HL-60 (cell line): Measurements from ENCODE around the gene UBXN4.

ENCODE experiments used
- POLR2AphosphoS5 ChIP-seq: IDR thresholded peaks from 2 replicates; pipeline ENCODE4 v1.6.1; 2012; ENCODE audit warnings: low read depth
- TF ChIP-seq, protein P1 (sequence below): IDR thresholded peaks from one replicate; pipeline ENCODE4 v1.5.1; 2011; ENCODE audit warnings: low read length, control low read depth, inconsistent platforms; ENCODE audit not compliant: insufficient read depth

DNA sequence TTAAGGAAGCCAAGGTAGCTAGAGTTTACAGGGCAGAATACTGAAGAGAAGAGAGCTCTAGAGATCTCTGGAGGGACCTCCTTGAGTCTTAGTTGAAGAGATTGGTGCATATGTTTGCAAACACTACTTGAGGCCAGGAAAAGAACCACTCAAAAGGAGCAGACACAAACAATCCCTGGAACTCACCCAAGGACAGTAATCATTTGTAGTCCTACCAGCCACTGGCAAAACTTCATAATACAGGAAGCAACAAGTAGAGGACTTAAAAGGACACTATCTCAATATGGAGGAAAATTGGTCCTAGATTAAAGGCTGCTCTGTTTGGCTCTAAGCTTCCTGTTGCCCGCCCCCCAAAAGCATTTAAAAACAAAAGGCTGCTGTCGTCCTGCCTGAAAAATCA lies 46.9 kb upstream of the UBXN4 start:
- TF ChIP-seq POLR2AphosphoS5 = no peak
- TF ChIP-seq, protein P1, sequence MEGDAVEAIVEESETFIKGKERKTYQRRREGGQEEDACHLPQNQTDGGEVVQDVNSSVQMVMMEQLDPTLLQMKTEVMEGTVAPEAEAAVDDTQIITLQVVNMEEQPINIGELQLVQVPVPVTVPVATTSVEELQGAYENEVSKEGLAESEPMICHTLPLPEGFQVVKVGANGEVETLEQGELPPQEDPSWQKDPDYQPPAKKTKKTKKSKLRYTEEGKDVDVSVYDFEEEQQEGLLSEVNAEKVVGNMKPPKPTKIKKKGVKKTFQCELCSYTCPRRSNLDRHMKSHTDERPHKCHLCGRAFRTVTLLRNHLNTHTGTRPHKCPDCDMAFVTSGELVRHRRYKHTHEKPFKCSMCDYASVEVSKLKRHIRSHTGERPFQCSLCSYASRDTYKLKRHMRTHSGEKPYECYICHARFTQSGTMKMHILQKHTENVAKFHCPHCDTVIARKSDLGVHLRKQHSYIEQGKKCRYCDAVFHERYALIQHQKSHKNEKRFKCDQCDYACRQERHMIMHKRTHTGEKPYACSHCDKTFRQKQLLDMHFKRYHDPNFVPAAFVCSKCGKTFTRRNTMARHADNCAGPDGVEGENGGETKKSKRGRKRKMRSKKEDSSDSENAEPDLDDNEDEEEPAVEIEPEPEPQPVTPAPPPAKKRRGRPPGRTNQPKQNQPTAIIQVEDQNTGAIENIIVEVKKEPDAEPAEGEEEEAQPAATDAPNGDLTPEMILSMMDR = no peak
